Large intestine (tissue), 3 donors: ENCODE results near the gene NGEF. TPM values are rescaled to one million over a fixed set of nuclear protein-coding genes. Genes with fewer than 3 reads are reported as not detected.
"Not testable (repeated sequence)": the region's sequence is repeated elsewhere in the genome, so short reads cannot be mapped to it uniquely, and the experiment has no call there.

Source experiments
- DNase-seq, 2 donors: peaks; one replicate each; pipeline versions ENCODE4 v3.0.0 to v3.0.0-alpha.2; 2013
- H3K27ac ChIP-seq: one replicate; pipeline ENCODE4 v1.5.1; 2013; ENCODE audit warnings: low read length
- H3K27me3 ChIP-seq: 2 replicates; pipeline ENCODE4 v1.6.1; 2013; ENCODE audit warnings: low read length; ENCODE audit not compliant: control insufficient read depth, insufficient read depth
- H3K36me3 ChIP-seq: 2 replicates; pipeline ENCODE4 v1.6.1; 2013; ENCODE audit warnings: low read length; ENCODE audit not compliant: control insufficient read depth, insufficient read depth
- H3K4me1 ChIP-seq: one replicate; pipeline ENCODE4 v1.6.1; 2013; ENCODE audit warnings: low read length; ENCODE audit not compliant: control insufficient read depth, insufficient read depth
- H3K4me3 ChIP-seq: one replicate; pipeline ENCODE4 v1.5.1; 2013; ENCODE audit warnings: low read length
- H3K9me3 ChIP-seq: one replicate; pipeline ENCODE4 v1.6.1; 2013; ENCODE audit warnings: mild to moderate bottlenecking, low read depth, low read length, moderate library complexity; ENCODE audit not compliant: control insufficient read depth
- WGBS: methylation state at CpG from one replicate; pipeline ENCODE4 v1.1.5; 2013; ENCODE audit warnings: low lambda C conversion rate; ENCODE audit not compliant: insufficient coverage; 5-methylcytosine and 5-hydroxymethylcytosine counted together
- polyA plus RNA-seq: library from polyadenylated mRNA; unstranded; fragments of 120-200 nt; gene quantifications from one replicate; pipeline ENCODE4 v1.2.1, GENCODE V29; 2013

Gene NGEF
- polyA plus RNA-seq, 1 donor, result 22.9 TPM

DNA sequence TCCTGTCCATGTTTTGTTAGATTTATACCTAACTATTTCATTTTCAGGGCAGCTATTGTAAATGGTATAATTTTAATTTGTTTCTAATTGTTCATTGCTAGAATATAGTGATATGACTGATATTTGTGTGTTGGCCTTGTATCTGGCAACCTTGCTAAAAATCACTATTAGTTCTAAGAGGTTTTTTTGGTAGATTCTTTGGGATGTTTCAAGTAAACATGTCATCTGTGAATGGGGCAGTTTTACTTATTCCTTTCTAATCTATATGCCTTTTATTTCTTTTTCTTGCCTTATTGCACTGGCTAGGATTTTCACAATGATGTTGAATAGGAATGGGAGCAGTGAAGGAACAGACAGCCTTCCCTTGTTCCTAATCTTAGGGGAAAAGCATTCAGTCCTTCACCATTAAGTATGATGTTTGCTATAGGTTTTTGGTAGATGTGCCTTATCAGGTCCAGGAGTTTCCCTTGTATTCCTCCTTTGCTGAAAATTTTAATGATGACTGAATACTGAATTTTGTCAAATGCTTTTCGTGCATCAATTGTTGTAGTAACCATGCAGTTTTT lies 101.3 kb downstream of the NGEF start:
- H3K27me3 ChIP-seq, result no peaks in the 10 kb centered on the region
- 86% methylated on average over 1 of the region's 1 CpG for WGBS
- peaks cover 4% of the 10 kb centered on the region for H3K9me3 ChIP-seq
- no peaks in the 10 kb centered on the region for H3K4me1 ChIP-seq
- DNase-seq, result no peak
- H3K36me3 ChIP-seq, result no peaks in the 10 kb centered on the region
- no peak overlapping the region for H3K27ac ChIP-seq
- no peak overlapping the region for H3K4me3 ChIP-seq

- WGBS, result no CpG with 5 or more reads among the region's 6 CpGs
- Histone ChIP-seq H3K4me3 (no peak overlapping the region), H3K27ac (no peak overlapping the region), H3K36me3 (no peaks in the 10 kb centered on the region), H3K4me1 (no peaks in the 10 kb centered on the region), H3K27me3 (no peaks in the 10 kb centered on the region), H3K9me3 (peaks cover 4% of the 10 kb centered on the region)
- no peak for DNase-seq
These were observed 102.7 kb downstream of the NGEF start for GRCh38 chr2:232910376-232910775.

GRCh38 chr2:232908695-232909094 lies 104.4 kb downstream of the NGEF start:
- no CpG with 5 or more reads among the region's 6 CpGs for WGBS
- no peaks in the 10 kb centered on the region for H3K27me3 ChIP-seq
- H3K4me1 ChIP-seq, result no peaks in the 10 kb centered on the region
- no peak overlapping the region for H3K27ac ChIP-seq
- no peak overlapping the region for H3K4me3 ChIP-seq
- DNase-seq, result no peak
- H3K9me3 ChIP-seq, result peaks cover 7% of the 10 kb centered on the region
- no peaks in the 10 kb centered on the region for H3K36me3 ChIP-seq

GRCh38 chr2:232907718-232908085 lies 105.4 kb downstream of the NGEF start:
- H3K27me3 ChIP-seq, H3K27ac ChIP-seq, H3K4me3 ChIP-seq, H3K4me1 ChIP-seq, H3K9me3 ChIP-seq, H3K36me3 ChIP-seq, DNase-seq: not testable (repeated sequence)
- 100% methylated on average over 4 of the region's 9 CpGs for WGBS

GRCh38 chr2:232906867-232907717 lies 106.0 kb downstream of the NGEF start:
- DNase-seq, H3K4me1 ChIP-seq, H3K9me3 ChIP-seq, H3K27me3 ChIP-seq, H3K4me3 ChIP-seq, H3K27ac ChIP-seq, H3K36me3 ChIP-seq: not testable (repeated sequence)
- 47% methylated on average over 4 of the region's 10 CpGs for WGBS

GRCh38 chr2:232903989-232904388 lies 109.1 kb downstream of the NGEF start:
- peaks cover 3% of the 10 kb centered on the region for H3K27me3 ChIP-seq
- DNase-seq, result no peak
- WGBS, result no CpG with 5 or more reads among the region's 9 CpGs

GRCh38 chr2:232901736-232902578 lies 111.1 kb downstream of the NGEF start:
- peaks cover 3% of the 10 kb centered on the region for H3K27me3 ChIP-seq
- no peak overlapping the region for H3K4me3 ChIP-seq
- no peaks in the 10 kb centered on the region for H3K36me3 ChIP-seq
- H3K9me3 ChIP-seq, result peaks cover 3% of the 10 kb centered on the region
- no CpG with 5 or more reads among the region's 28 CpGs for whole genome bisulfite sequencing
- H3K4me1 ChIP-seq, result no peaks in the 10 kb centered on the region
- DNase-seq, result no peak
- H3K27ac ChIP-seq, result no peak overlapping the region

More at GRCh38 chr2:232903989-232904388, 109.1 kb downstream of the NGEF start:
- Histone ChIP-seq H3K4me1 (no peaks in the 10 kb centered on the region), H3K27ac (no peak overlapping the region), H3K4me3 (no peak overlapping the region), H3K9me3 (peaks cover 3% of the 10 kb centered on the region), H3K36me3 (no peaks in the 10 kb centered on the region)

GRCh38 chr2:232900811-232901735 lies 112.0 kb downstream of the NGEF start:
- WGBS, result 50% methylated on average over 5 of the region's 43 CpGs
- no peaks in the 10 kb centered on the region for H3K4me1 ChIP-seq
- H3K4me3 ChIP-seq, result no peak overlapping the region
- H3K27ac ChIP-seq, result no peak overlapping the region
- peaks cover 3% of the 10 kb centered on the region for H3K9me3 ChIP-seq
- no peaks in the 10 kb centered on the region for H3K36me3 ChIP-seq
- no peak for DNase-seq
- H3K27me3 ChIP-seq, result peaks cover 3% of the 10 kb centered on the region

GRCh38 chr2:232898592-232899543 lies 114.2 kb downstream of the NGEF start:
- peaks cover 3% of the 10 kb centered on the region for H3K27me3 ChIP-seq
- no peak for DNase-seq
- WGBS, result 69% methylated on average over 3 of the region's 18 CpGs

More at GRCh38 chr2:232898592-232899543, 114.2 kb downstream of the NGEF start:
- Histone ChIP-seq H3K27ac (no peak overlapping the region), H3K36me3 (no peaks in the 10 kb centered on the region), H3K4me1 (no peaks in the 10 kb centered on the region), H3K4me3 (no peak overlapping the region), H3K9me3 (no peaks in the 10 kb centered on the region)
